H9 (cell line): Measurements from ENCODE around the gene ZNF28. TPM values are rescaled to one million over a fixed set of nuclear protein-coding genes. Genes with fewer than 3 reads are reported as not detected.

Source experiments
- DNase-seq: peaks from one replicate; pipeline ENCODE4 v3.0.0-alpha.2; 2017
- H2AFZ ChIP-seq: one replicate; pipeline ENCODE4 v1.6.1; 2013; ENCODE audit warnings: mild to moderate bottlenecking, low read length, control low read depth, moderate library complexity
- H2AK5ac ChIP-seq: 2 replicates; pipeline ENCODE4 v1.6.1; 2013; ENCODE audit warnings: low read length, control low read depth, mixed read lengths; ENCODE audit not compliant: insufficient read length
- H2BK120ac ChIP-seq: one replicate; pipeline ENCODE4 v1.6.1; 2013; ENCODE audit warnings: low read depth, mild to moderate bottlenecking, low read length, control low read depth, inconsistent platforms; ENCODE audit not compliant: poor library complexity, severe bottlenecking
- H2BK12ac ChIP-seq: 2 replicates; pipeline ENCODE4 v1.6.1; 2013; ENCODE audit warnings: low read length, control low read depth, mixed read lengths, low read depth; ENCODE audit not compliant: insufficient read length
- H2BK15ac ChIP-seq: 2 replicates; pipeline ENCODE4 v1.6.1; 2013; ENCODE audit warnings: low read depth, low read length, control low read depth
- H2BK20ac ChIP-seq: one replicate; pipeline ENCODE4 v1.6.1; 2013; ENCODE audit warnings: low read depth, mild to moderate bottlenecking, low read length, control low read depth, inconsistent platforms; ENCODE audit not compliant: poor library complexity, severe bottlenecking
- H2BK5ac ChIP-seq: 2 replicates; pipeline ENCODE4 v1.6.1; 2013; ENCODE audit warnings: low read length, control low read depth, mixed read lengths; ENCODE audit not compliant: insufficient read length
- H3K14ac ChIP-seq: 2 replicates; pipeline ENCODE4 v1.6.1; 2013; ENCODE audit warnings: low read length, control low read depth; ENCODE audit not compliant: insufficient read depth
- H3K18ac ChIP-seq: 2 replicates; pipeline ENCODE4 v1.6.1; 2013; ENCODE audit warnings: low read depth, mild to moderate bottlenecking, mixed read lengths, low read length, control low read depth; ENCODE audit not compliant: insufficient read length
- H3K23ac ChIP-seq: 2 replicates; pipeline ENCODE4 v1.6.1; 2013; ENCODE audit warnings: low read length, control low read depth, mixed read lengths, low read depth; ENCODE audit not compliant: insufficient read length
- H3K23me2 ChIP-seq: 2 replicates; pipeline ENCODE4 v1.6.1; 2013; ENCODE audit warnings: low read depth, mild to moderate bottlenecking, mixed read lengths, low read length, control low read depth; ENCODE audit not compliant: insufficient read length, poor library complexity, severe bottlenecking
- H3K27ac ChIP-seq: 2 replicates; pipeline ENCODE4 v1.5.1; 2013; ENCODE audit warnings: low read length, control low read depth, mixed read lengths, low read depth; ENCODE audit not compliant: insufficient read length
- H3K27me3 ChIP-seq: 2 replicates; pipeline ENCODE4 v1.6.1; 2013; ENCODE audit warnings: low read length, control low read depth, inconsistent platforms; ENCODE audit not compliant: insufficient read depth
- H3K4ac ChIP-seq: 2 replicates; pipeline ENCODE4 v1.6.1; 2013; ENCODE audit warnings: low read depth, mild to moderate bottlenecking, control low read depth, inconsistent platforms, low read length, moderate library complexity
- H3K4me1 ChIP-seq: 2 replicates; pipeline ENCODE4 v1.6.1; 2013; ENCODE audit warnings: low read length, control low read depth, inconsistent platforms; ENCODE audit not compliant: insufficient read depth
- H3K4me2 ChIP-seq: 2 replicates; pipeline ENCODE4 v1.6.1; 2013; ENCODE audit warnings: low read length, control low read depth, mixed read lengths; ENCODE audit not compliant: insufficient read length, insufficient read depth
- H3K56ac ChIP-seq: 2 replicates; pipeline ENCODE4 v1.6.1; 2013; ENCODE audit warnings: low read depth, mild to moderate bottlenecking, mixed read lengths, low read length, control low read depth; ENCODE audit not compliant: insufficient read length
- H3K79me1 ChIP-seq: 2 replicates; pipeline ENCODE4 v1.6.1; 2013; ENCODE audit warnings: low read depth, mild to moderate bottlenecking, moderate library complexity, low read length, control low read depth, inconsistent platforms; ENCODE audit not compliant: insufficient read depth, poor library complexity, severe bottlenecking
- H3K79me2 ChIP-seq: 2 replicates; pipeline ENCODE4 v1.6.1; 2013; ENCODE audit warnings: low read length, control low read depth, inconsistent platforms; ENCODE audit not compliant: insufficient read depth
- H3K9ac ChIP-seq: 2 replicates; pipeline ENCODE4 v1.6.1; 2013; ENCODE audit warnings: low read length, control low read depth, mixed read lengths; ENCODE audit not compliant: insufficient read length; ENCODE audit errors: extremely low read depth
- H3K9me3 ChIP-seq: one replicate; pipeline ENCODE4 v1.6.1; 2013; ENCODE audit warnings: low read depth, low read length, inconsistent platforms; ENCODE audit not compliant: control insufficient read depth
- H3T11ph ChIP-seq: one replicate; pipeline ENCODE4 v1.6.1; 2013; ENCODE audit warnings: mild to moderate bottlenecking, low read length, control low read depth, inconsistent platforms
- H4K20me1 ChIP-seq: one replicate; pipeline ENCODE4 v1.6.1; 2013; ENCODE audit not compliant: control insufficient read depth, insufficient read length, insufficient read depth
- H4K5ac ChIP-seq: 2 replicates; pipeline ENCODE4 v1.6.1; 2013; ENCODE audit warnings: low read depth, mild to moderate bottlenecking, mixed read lengths, low read length, control low read depth; ENCODE audit not compliant: insufficient read length
- H4K8ac ChIP-seq: replicated peaks from 2 replicates; pipeline ENCODE4 v1.6.1; 2013; ENCODE audit warnings: low read length, control low read depth, mixed read lengths, low read depth; ENCODE audit not compliant: insufficient read length
- H4K91ac ChIP-seq: 2 replicates; pipeline ENCODE4 v1.6.1; 2013; ENCODE audit warnings: low read depth, mild to moderate bottlenecking, moderate library complexity, mixed read lengths, low read length, control low read depth; ENCODE audit not compliant: insufficient read length
- H3K27ac Mint-ChIP-seq, 3 experiments: 2 replicates in 2 of 3; 3 replicates in 1 of 3; pipeline ENCODE4 v1.8.0; 2020 to 2021; ENCODE audit warnings: mixed read lengths in 3 of 3, mild to moderate bottlenecking in 1 of 3, moderate library complexity in 1 of 3
- H3K27me3 Mint-ChIP-seq: 2 replicates; pipeline ENCODE4 v1.8.0; 2021; ENCODE audit warnings: low read depth, mild to moderate bottlenecking, moderate library complexity, mixed read lengths
- H3K36me3 Mint-ChIP-seq, 3 experiments: 2 replicates in 2 of 3; 3 replicates in 1 of 3; pipeline ENCODE4 v1.8.0; 2020 to 2021; ENCODE audit warnings: low read depth in 3 of 3, mixed read lengths in 3 of 3; ENCODE audit not compliant: insufficient read depth in 1 of 3
- H3K4me1 Mint-ChIP-seq, 2 experiments: 2 replicates each; pipeline ENCODE4 v1.8.0; 2020; ENCODE audit warnings: mixed read lengths in 2 of 2
- H3K4me3 Mint-ChIP-seq, 2 experiments: 2 replicates in 1 of 2; 3 replicates in 1 of 2; pipeline ENCODE4 v1.8.0; 2020 to 2021; ENCODE audit warnings: mild to moderate bottlenecking in 2 of 2, mixed read lengths in 2 of 2, moderate library complexity in 1 of 2
- H3K9me3 Mint-ChIP-seq, 2 experiments: 2 replicates in 1 of 2; 3 replicates in 1 of 2; pipeline ENCODE4 v1.8.0; 2020; ENCODE audit warnings: mild to moderate bottlenecking in 2 of 2, mixed read lengths in 2 of 2, moderate library complexity in 1 of 2
- WGBS: extraction: QIAGEN DNeasy Blood & Tissue Kit; methylation state at CpG from one replicate; pipeline ENCODE4 v1.1.7; 2013; ENCODE audit warnings: missing lambda C conversion rate, low lambda C conversion rate, mixed read lengths; ENCODE audit not compliant: insufficient read length; ENCODE audit errors: extremely low coverage; 5-methylcytosine and 5-hydroxymethylcytosine counted together
- total RNA-seq: library from RNA; stranded (reverse); gene quantifications from 2 replicates; pipeline ENCODE4 v1.2.1, GENCODE V29; 2021
- TF ChIP-seq, protein P1 (sequence below): fragments of 200-600 bp; sonication (generic); conservative IDR thresholded peaks from 3 replicates; pipeline ENCODE4 v1.8.0; 2021; ENCODE audit warnings: antibody characterized with exemption, mild to moderate bottlenecking

The ZNF28 gene
- total RNA-seq, 1 experiment from 2014 or later: 31.3 TPM

DNA sequence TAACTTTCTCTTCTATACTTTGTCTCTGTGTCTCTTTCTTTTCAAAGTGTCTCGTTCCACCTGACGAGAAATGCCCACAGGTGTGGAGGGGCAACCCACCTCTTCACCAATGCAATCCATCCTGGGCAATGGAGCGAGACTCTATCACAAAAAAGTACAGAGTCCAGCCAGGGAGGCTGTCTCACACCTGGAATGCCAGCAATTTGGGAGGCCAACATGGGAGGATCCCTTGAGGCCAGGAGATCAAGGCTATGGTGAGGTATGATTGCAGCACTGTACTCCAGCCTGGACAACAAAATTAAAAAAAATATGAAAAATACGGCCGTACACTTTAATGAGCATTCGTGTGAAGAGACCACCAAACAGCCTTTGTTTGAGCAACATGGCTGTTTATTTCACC lies 32.0 kb downstream of the ZNF28 start:
- WGBS: no CpG with 5 or more reads among the region's 6 CpGs
- TF ChIP-seq, protein P1, sequence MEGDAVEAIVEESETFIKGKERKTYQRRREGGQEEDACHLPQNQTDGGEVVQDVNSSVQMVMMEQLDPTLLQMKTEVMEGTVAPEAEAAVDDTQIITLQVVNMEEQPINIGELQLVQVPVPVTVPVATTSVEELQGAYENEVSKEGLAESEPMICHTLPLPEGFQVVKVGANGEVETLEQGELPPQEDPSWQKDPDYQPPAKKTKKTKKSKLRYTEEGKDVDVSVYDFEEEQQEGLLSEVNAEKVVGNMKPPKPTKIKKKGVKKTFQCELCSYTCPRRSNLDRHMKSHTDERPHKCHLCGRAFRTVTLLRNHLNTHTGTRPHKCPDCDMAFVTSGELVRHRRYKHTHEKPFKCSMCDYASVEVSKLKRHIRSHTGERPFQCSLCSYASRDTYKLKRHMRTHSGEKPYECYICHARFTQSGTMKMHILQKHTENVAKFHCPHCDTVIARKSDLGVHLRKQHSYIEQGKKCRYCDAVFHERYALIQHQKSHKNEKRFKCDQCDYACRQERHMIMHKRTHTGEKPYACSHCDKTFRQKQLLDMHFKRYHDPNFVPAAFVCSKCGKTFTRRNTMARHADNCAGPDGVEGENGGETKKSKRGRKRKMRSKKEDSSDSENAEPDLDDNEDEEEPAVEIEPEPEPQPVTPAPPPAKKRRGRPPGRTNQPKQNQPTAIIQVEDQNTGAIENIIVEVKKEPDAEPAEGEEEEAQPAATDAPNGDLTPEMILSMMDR: no peak
- no peak overlapping the region for H4K8ac ChIP-seq

More for the DNA sequence above, 32.0 kb downstream of the ZNF28 start:
- Mint-ChIP-seq H3K9me3 (peaks cover 11 to 19% of the 10 kb centered on the region in 2 experiments; a peak in 4 of 5 replicates), H3K36me3 (peaks cover 0 to 1% (median 0%) of the 10 kb centered on the region in 3 experiments; a peak in 1 of 7 replicates), H3K4me1 (peaks cover 11 to 18% of the 10 kb centered on the region in 2 experiments), H3K27ac (no peak overlapping the region), H3K27me3 (peaks cover 48% of the 10 kb centered on the region), H3K4me3 (no peak overlapping the region)
- Histone ChIP-seq H3K18ac (no peak overlapping the region), H3K79me2 (no peaks in the 10 kb centered on the region), H3K23ac (no peak overlapping the region), H4K20me1 (no peaks in the 10 kb centered on the region), H2BK12ac (no peak overlapping the region), H4K91ac (no peak overlapping the region), H3K4me1 (no peaks in the 10 kb centered on the region), H3K4me2 (no peak overlapping the region), H2AFZ (no peak overlapping the region), H2BK15ac (no peak overlapping the region), H3K27ac (no peak overlapping the region), H3K9ac (no peak overlapping the region), H2BK120ac (no peak overlapping the region), H2BK20ac (no peak overlapping the region), H3K79me1 (no peaks in the 10 kb centered on the region), H3K56ac (no peak overlapping the region), H3K14ac (no peak overlapping the region), H2BK5ac (no peak overlapping the region), H3K23me2 (peaks cover 13% of the 10 kb centered on the region), H3T11ph (no peak overlapping the region), H3K9me3 (no peaks in the 10 kb centered on the region), H2AK5ac (no peak overlapping the region), H4K5ac (no peak overlapping the region), H3K27me3 (no peaks in the 10 kb centered on the region; the same call in 1 of the 2 replicates), H3K4ac (no peak overlapping the region)
- no peak for DNase-seq
